K562 (cell line): Measurements from ENCODE around the gene KRTAP16-1. TPM values are rescaled to one million over a fixed set of nuclear protein-coding genes. Genes with fewer than 3 reads are reported as not detected.

ENCODE experiments used
- ATAC-seq: fragments of 200-7000 bp; cut with Tn5 transposase; 3 replicates; pipeline ENCODE4 v1.9.1; 2020; ENCODE audit warnings: moderate library complexity
- BruUV-seq: library from RNA; stranded (reverse); fragments of 400-500 nt; replicated peaks from 2 replicates; lab custom pipeline; 2021; lab: Mats Ljungman, UMichigan
- CTCF ChIA-PET: fragments of 300-600 bp; formaldehyde crosslinking; extraction: SDS; loops from one replicate; lab custom pipeline; 2021; ENCODE audit warnings: low intra/inter-chr PET ratio; lab: Yijun Ruan, JAX
- POLR2A ChIA-PET: fragments of 300-600, 350-650 bp; sonication (Branson Sonifier 250); formaldehyde crosslinking; extraction: SDS; loops from one replicate; lab custom pipeline; 2021; ENCODE audit warnings: antibody characterized with exemption, inconsistent platforms; lab: Yijun Ruan, JAX
- DNase-seq, 4 experiments: peaks; one replicate each; pipeline versions ENCODE4 v3.0.0 to v3.0.0-alpha.2; 2011 to 2018; ENCODE audit warnings: low spot score in 3 of 4, mixed read lengths in 3 of 4; ENCODE audit errors: extremely low read depth in 1 of 4
- FAIRE-seq: peaks from 2 replicates; lab custom pipeline; 2011; peaks lifted over from hg19 to GRCh38; lab: Jason Lieb, UNC
- H2AFZ ChIP-seq: 2 replicates; pipeline ENCODE4 v1.6.0; 2011; ENCODE audit warnings: low read depth, low read length, control low read depth, inconsistent platforms
- H3K27ac ChIP-seq: fragments of 200-600 bp; 3 replicates; pipeline ENCODE4 v1.8.0; 2011; ENCODE audit warnings: low read depth, mild to moderate bottlenecking, control low read depth, inconsistent platforms, low read length, moderate library complexity, mixed read lengths; ENCODE audit errors: extremely low read depth
- H3K27me3 ChIP-seq, 2 experiments: fragments of 300-600 bp in 1 of 2; 2 replicates in 1 of 2; 3 replicates in 1 of 2; pipeline versions ENCODE4 v1.6.0 to v1.8.0; 2011; ENCODE audit warnings: inconsistent platforms in 2 of 2, low read length in 2 of 2, mild to moderate bottlenecking in 1 of 2, mixed read lengths in 1 of 2, moderate library complexity in 1 of 2; ENCODE audit not compliant: control insufficient read depth in 2 of 2, insufficient read depth in 2 of 2
- H3K36me3 ChIP-seq: fragments of 300-600 bp; 3 replicates; pipeline ENCODE4 v1.8.0; 2011; ENCODE audit warnings: mild to moderate bottlenecking, low read length, inconsistent platforms; ENCODE audit not compliant: control insufficient read depth, insufficient read depth
- H3K4me1 ChIP-seq, 2 experiments: fragments of 200-600 bp in 1 of 2; replicated peaks in 1 of 2; 2 replicates in 1 of 2; 3 replicates in 1 of 2; pipeline versions ENCODE4 v1.5.1 to v1.8.0; 2011; ENCODE audit warnings: inconsistent platforms in 2 of 2, low read length in 2 of 2, mild to moderate bottlenecking in 1 of 2, mixed read lengths in 1 of 2, moderate library complexity in 1 of 2; ENCODE audit not compliant: control insufficient read depth in 2 of 2, insufficient read depth in 2 of 2
- H3K4me2 ChIP-seq: 2 replicates; pipeline ENCODE4 v1.6.1; 2011; ENCODE audit warnings: low read length, control low read depth, inconsistent platforms, mixed read lengths; ENCODE audit not compliant: insufficient read depth
- H3K4me3 ChIP-seq: fragments of 200-600 bp; sonication (generic), shearing (Covaris generic); 2 replicates; pipeline ENCODE4 v1.5.1; 2016; ENCODE audit warnings: control low read depth, inconsistent platforms
- H3K79me2 ChIP-seq: fragments of 200-600 bp; 3 replicates; pipeline ENCODE4 v1.8.0; 2011; ENCODE audit warnings: low read length, inconsistent platforms; ENCODE audit not compliant: control insufficient read depth, insufficient read depth
- H3K9ac ChIP-seq, 2 experiments: 2 replicates each; pipeline versions ENCODE4 v1.6.0 to v1.6.1; 2011; ENCODE audit warnings: low read depth in 2 of 2, low read length in 2 of 2, control low read depth in 1 of 2, inconsistent platforms in 1 of 2, mild to moderate bottlenecking in 1 of 2, mixed read lengths in 1 of 2; ENCODE audit not compliant: insufficient read depth in 1 of 2
- H3K9me1 ChIP-seq: one replicate; pipeline ENCODE4 v1.6.0; 2011; ENCODE audit warnings: inconsistent platforms, mild to moderate bottlenecking, low read length, moderate library complexity; ENCODE audit not compliant: control insufficient read depth, insufficient read depth
- H3K9me3 ChIP-seq: replicated peaks from 2 replicates; pipeline ENCODE4 v1.5.1; 2011; ENCODE audit warnings: low read depth, low read length, inconsistent platforms; ENCODE audit not compliant: control insufficient read depth, insufficient read depth
- H4K20me1 ChIP-seq: replicated peaks from 2 replicates; pipeline ENCODE4 v1.6.1; 2011; ENCODE audit warnings: low read length, inconsistent platforms, mixed read lengths; ENCODE audit not compliant: control insufficient read depth, insufficient read depth
- CHD2 ChIP-seq: IDR thresholded peaks from 2 replicates; pipeline ENCODE4 v1.6.1; 2011; ENCODE audit warnings: low read depth, low read length
- HNRNPK ChIP-seq: fragments of 200-400 bp; formaldehyde crosslinking; IDR thresholded peaks from one replicate; pipeline ENCODE4 v1.6.1; 2018; ENCODE audit warnings: mild to moderate bottlenecking, low read depth, low read length; ENCODE audit not compliant: poor library complexity, severe bottlenecking
- ZNF395 ChIP-seq: fragments of 200-800 bp; sonication (Bioruptor generic); IDR thresholded peaks from 2 replicates; pipeline ENCODE4 v1.6.1; 2017; ENCODE audit warnings: missing genetic modification characterization, missing compliant biosample characterization
- ZNF668 ChIP-seq: fragments of 250-450 bp; sonication (Bioruptor Pico); IDR thresholded peaks from 2 replicates; pipeline ENCODE4 v1.8.0; 2022; ENCODE audit warnings: mild to moderate bottlenecking, inconsistent platforms
- WGBS: fragments of 100-300 bp; shearing (Covaris generic); methylation state at CpG from one replicate; pipeline ENCODE4 v1.1.6; 2016; ENCODE audit warnings: low coverage, mixed read lengths; ENCODE audit not compliant: insufficient coverage; ENCODE audit errors: missing lambda C conversion rate; 5-methylcytosine and 5-hydroxymethylcytosine counted together
- in situ Hi-C: fragments of 300-500 bp; cut with MboI; formaldehyde crosslinking; loops from 4 replicates; pipeline ENCODE4 v1.15.0; 2018; ENCODE audit warnings: inconsistent platforms, mixed read lengths
- intact Hi-C: fragments of 100-400 bp; cut with micrococcal nuclease; formaldehyde crosslinking; loops from 2 replicates; pipeline ENCODE4 v1.14.2; 2022
- polyA plus RNA-seq, 8 experiments: library from polyadenylated mRNA; depleted of rRNA in 4 of 8; stranded (reverse) in 5 of 8; unstranded in 3 of 8; fragments of >200 nt; fragmentation: Nextera tagmentation in 2 of 8; fragmentation: Illumina TruSeq in 1 of 8; extraction: Ambion mirVana in 2 of 8; extraction: Trizol in 1 of 8; gene quantifications; 2 replicates each; pipeline versions ENCODE4 v1.2.1 to v1.2.3, GENCODE V29; 2011 to 2014; ENCODE audit warnings: inconsistent platforms in 1 of 8, missing spikeins in 1 of 8
- total RNA-seq, 7 experiments: library from RNA; depleted of rRNA in 6 of 7; stranded (reverse); fragments of >200 nt in 6 of 7; fragmentation: Illumina TruSeq in 2 of 7; extraction: Trizol in 2 of 7; gene quantifications; 2 replicates each; pipeline versions ENCODE4 v1.2.1 to v1.2.3, GENCODE V29; 2011 to 2021; ENCODE audit warnings: low replicate concordance in 1 of 7
- TF ChIP-seq, protein P1 (sequence below): fragments of 250-450 bp; sonication (Bioruptor Pico); IDR thresholded peaks from 2 replicates; pipeline ENCODE4 v1.5.0; 2021

Gene KRTAP16-1
- total and polyA plus RNA-seq, 9 of the 15 experiments (the other 6 are each of a cell fraction or from before 2014, with no cell fraction given): not detected

DNA sequence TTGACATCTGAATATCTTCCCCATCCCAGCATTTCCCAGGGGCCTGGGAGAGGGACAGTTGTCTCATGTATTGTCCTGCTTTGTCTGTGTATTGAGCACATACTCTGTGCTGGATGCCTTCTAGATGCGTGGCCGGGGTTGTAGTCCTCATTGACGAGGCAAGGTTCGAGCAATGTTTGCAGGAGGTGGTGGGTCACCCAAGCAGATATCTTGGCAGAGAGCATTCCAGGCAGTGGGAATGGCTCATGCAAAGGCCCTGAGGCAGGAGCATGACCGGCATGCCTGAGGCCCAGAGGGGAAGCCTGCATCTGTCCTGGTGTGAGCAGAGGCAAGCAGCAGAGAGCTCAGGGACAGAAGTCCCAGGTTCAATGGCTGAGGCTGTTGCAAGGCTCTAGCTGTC is 24.0 kb upstream of the KRTAP16-1 start:
- Histone ChIP-seq H4K20me1 (no peaks in the 10 kb centered on the region; the same call in 1 of the 2 replicates), H3K36me3 (no peaks in the 10 kb centered on the region), H3K79me2 (no peaks in the 10 kb centered on the region), H3K4me2 (no peak overlapping the region), H3K4me1 (no peaks in the 10 kb centered on the region), H3K4me3 (no peak overlapping the region), H2AFZ (no peak overlapping the region), H3K27ac (no peak overlapping the region), H3K9me3 (no peaks in the 10 kb centered on the region), H3K9ac (no peak overlapping the region; a peak in 1 of 4 replicates), H3K9me1 (no peaks in the 10 kb centered on the region), H3K27me3 (peaks cover 0 to 12% of the 10 kb centered on the region in 2 experiments; a peak in 1 of 5 replicates)
- no peak for TF ChIP-seq HNRNPK
- no peak for TF ChIP-seq ZNF395 (CRISPR knock-in tag)
- TF ChIP-seq, protein P1, sequence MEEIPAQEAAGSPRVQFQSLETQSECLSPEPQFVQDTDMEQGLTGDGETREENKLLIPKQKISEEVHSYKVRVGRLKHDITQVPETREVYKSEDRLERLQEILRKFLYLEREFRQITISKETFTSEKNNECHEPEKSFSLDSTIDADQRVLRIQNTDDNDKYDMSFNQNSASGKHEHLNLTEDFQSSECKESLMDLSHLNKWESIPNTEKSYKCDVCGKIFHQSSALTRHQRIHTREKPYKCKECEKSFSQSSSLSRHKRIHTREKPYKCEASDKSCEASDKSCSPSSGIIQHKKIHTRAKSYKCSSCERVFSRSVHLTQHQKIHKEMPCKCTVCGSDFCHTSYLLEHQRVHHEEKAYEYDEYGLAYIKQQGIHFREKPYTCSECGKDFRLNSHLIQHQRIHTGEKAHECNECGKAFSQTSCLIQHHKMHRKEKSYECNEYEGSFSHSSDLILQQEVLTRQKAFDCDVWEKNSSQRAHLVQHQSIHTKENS (CRISPR knock-in tag): no peak
- TF ChIP-seq ZNF668 (CRISPR knock-in tag): no peak
- TF ChIP-seq CHD2: no peak
- DNase-seq (no peak), FAIRE-seq (no peak), ATAC-seq (no peak)
- in situ Hi-C loops (no loop called here), intact Hi-C loops (no loop called here)
- BruUV-seq: no TSS peak
- ChIA-PET CTCF (no interaction called here), POLR2A (no interaction called here)
- 0% methylated on average over 5 of the region's 5 CpGs for WGBS
